ENCODE results near the gene CCDC15.

CCDC15 gene

GRCh38 chr11:124946735-124947141, 7.3 kb upstream of the CCDC15 start:
- Histone ChIP-seq H3K79me2 (ENCODE audit: insufficient read depth, low read length) (no peaks in the 10 kb centered on the region), H4K20me1 (ENCODE audit: insufficient read depth, low read length) (no peaks in the 10 kb centered on the region), H3K4me3 (ENCODE audit: low read depth, low read length, poor library complexity, severe bottlenecking) (no peak overlapping the region), H3K27me3 (ENCODE audit: insufficient read depth, low read length) (no peaks in the 10 kb centered on the region), H3K9me3 (ENCODE audit: low read length) (no peaks in the 10 kb centered on the region), H3K9me2 (ENCODE audit: low read depth, low read length) (no peaks in the 10 kb centered on the region), H3K27ac (ENCODE audit: low read depth, low read length, poor library complexity, severe bottlenecking) (no peak overlapping the region), H3K9ac (ENCODE audit: low read length) (no peak overlapping the region), H3K36me3 (ENCODE audit: insufficient read depth, low read length) (no peaks in the 10 kb centered on the region), H3F3A (ENCODE audit: insufficient read depth, low read length) (no peaks in the 10 kb centered on the region), H3K4me1 (ENCODE audit: insufficient read depth, low read length, severe bottlenecking) (no peaks in the 10 kb centered on the region), H3K4me2 (ENCODE audit: low read length) (no peak overlapping the region), H2AFZ (ENCODE audit: low read length) (no peak overlapping the region)
- no peak for TF ChIP-seq CTCF (IDR thresholded peaks at IDR 0.05; ENCODE audit: low read length)
- TF ChIP-seq EZH2 (IDR thresholded peaks at IDR 0.05; ENCODE audit: borderline replicate concordance, low read length): no peak

GRCh38 chr11:124950601-124951330, 3.2 kb upstream of the CCDC15 start:
- no peak overlapping the region for H2AFZ ChIP-seq (ENCODE audit: low read length)
- H3K36me3 ChIP-seq (ENCODE audit: insufficient read depth, low read length): no peaks in the 10 kb centered on the region; the same call in 1 of the 2 replicates
- H3K4me3 ChIP-seq (ENCODE audit: low read depth, low read length, poor library complexity, severe bottlenecking): no peak overlapping the region
- H3K4me1 ChIP-seq (ENCODE audit: insufficient read depth, low read length, severe bottlenecking): peaks cover 16% of the 10 kb centered on the region
- no peaks in the 10 kb centered on the region for H3K27me3 ChIP-seq (ENCODE audit: insufficient read depth, low read length)
- H3F3A ChIP-seq (ENCODE audit: insufficient read depth, low read length): no peaks in the 10 kb centered on the region
- H3K9me3 ChIP-seq (ENCODE audit: low read length): no peaks in the 10 kb centered on the region
- H3K9me2 ChIP-seq (ENCODE audit: low read depth, low read length): no peaks in the 10 kb centered on the region
- TF ChIP-seq EZH2 (IDR thresholded peaks at IDR 0.05; ENCODE audit: borderline replicate concordance, low read length) (no peak), CTCF (IDR thresholded peaks at IDR 0.05; ENCODE audit: low read length) (no peak)
- H4K20me1 ChIP-seq (ENCODE audit: insufficient read depth, low read length): no peaks in the 10 kb centered on the region
- no peak overlapping the region for H3K9ac ChIP-seq (ENCODE audit: low read length)
- no peak overlapping the region for H3K4me2 ChIP-seq (ENCODE audit: low read length)
- no peak overlapping the region for H3K27ac ChIP-seq (ENCODE audit: low read depth, low read length, poor library complexity, severe bottlenecking)
- no peaks in the 10 kb centered on the region for H3K79me2 ChIP-seq (ENCODE audit: insufficient read depth, low read length)

GRCh38 chr11:124951341-124951740, 2.7 kb upstream of the CCDC15 start:
- H3K9ac ChIP-seq (ENCODE audit: low read length): no peak overlapping the region
- H3K27me3 ChIP-seq (ENCODE audit: insufficient read depth, low read length): no peaks in the 10 kb centered on the region
- no peak overlapping the region for H3K4me2 ChIP-seq (ENCODE audit: low read length)
- no peaks in the 10 kb centered on the region; the same call in 1 of the 2 replicates for H3K36me3 ChIP-seq (ENCODE audit: insufficient read depth, low read length)
- H3F3A ChIP-seq (ENCODE audit: insufficient read depth, low read length): no peaks in the 10 kb centered on the region
- no peaks in the 10 kb centered on the region for H3K9me2 ChIP-seq (ENCODE audit: low read depth, low read length)
- no peak overlapping the region for H2AFZ ChIP-seq (ENCODE audit: low read length)
- TF ChIP-seq CTCF (IDR thresholded peaks at IDR 0.05; ENCODE audit: low read length) (no peak), EZH2 (IDR thresholded peaks at IDR 0.05; ENCODE audit: borderline replicate concordance, low read length) (no peak)
- no peaks in the 10 kb centered on the region for H4K20me1 ChIP-seq (ENCODE audit: insufficient read depth, low read length)
- peaks cover 16% of the 10 kb centered on the region for H3K4me1 ChIP-seq (ENCODE audit: insufficient read depth, low read length, severe bottlenecking)
- no peaks in the 10 kb centered on the region for H3K79me2 ChIP-seq (ENCODE audit: insufficient read depth, low read length)
- no peak overlapping the region for H3K4me3 ChIP-seq (ENCODE audit: low read depth, low read length, poor library complexity, severe bottlenecking)
- no peak overlapping the region for H3K27ac ChIP-seq (ENCODE audit: low read depth, low read length, poor library complexity, severe bottlenecking)
- no peaks in the 10 kb centered on the region for H3K9me3 ChIP-seq (ENCODE audit: low read length)
